ENCODE results near the gene CD7. TPM values are rescaled to one million over a fixed set of nuclear protein-coding genes. Genes with fewer than 3 reads are reported as not detected.
A peak's percentile ranks its signal among the peaks of the same experiment; 100 is the strongest.
"Not testable (repeated sequence)": the region's sequence is repeated elsewhere in the genome, so short reads cannot be mapped to it uniquely, and the experiment has no call there.

CD7 gene
- 1 to 10 TPM; 2.6 to 3.4 TPM for total RNA-seq
- under 1 TPM; 0.33 to 0.75 TPM for polyA plus RNA-seq
- long read RNA-seq, donor 1: 0 reads
- long read RNA-seq, donor 2, partial matches to known transcripts: 1 of 2 reads
- long read RNA-seq, donor 2, other reads (novel, unspliced or antisense): 0 of 2 reads

GRCh38 chr17:82317394-82318168 is at the start of gene CD7:
CD7 (minus strand) TSS chr17:82317608; CDS start chr17:82317495, 113 bp downstream.
- 75 to 81% methylated on average over 26 of the region's 26 CpGs for WGBS, 2 donors
- DNase-seq (peak in 1 of 2 donors; percentile 44), ATAC-seq (ENCODE audit: low FRiP score) (no peak)
- Histone ChIP-seq H3K9me3 (ENCODE audit: control insufficient read depth, low read length) (no peaks in the 10 kb centered on the region), H3K4me3 (ENCODE audit: low read length in 2 of 2) (no peak within 1 kb of the TSS), H3K27ac (ENCODE audit: low read depth in 1 of 2, low read length in 2 of 2) (no peak within 1 kb of the TSS), H3K36me3 (ENCODE audit: control insufficient read depth in 1 of 2, insufficient read depth in 2 of 2, low read length in 1 of 2) (no peaks in the 10 kb centered on the region), H3K27me3 (ENCODE audit: control insufficient read depth in 1 of 2, insufficient read depth in 2 of 2, low read length in 1 of 2) (no peaks in the 10 kb centered on the region), H3K4me1 (ENCODE audit: control insufficient read depth in 1 of 2, insufficient read depth in 2 of 2, low read length in 2 of 2) (no peaks in the 10 kb centered on the region)
- intact Hi-C loops (cut with DNase I): no loop called here

- H3K9me3 ChIP-seq (ENCODE audit: control insufficient read depth, low read length): no peaks in the 10 kb centered on the region
- no peak for DNase-seq
- H3K4me1 ChIP-seq (ENCODE audit: control insufficient read depth in 1 of 2, insufficient read depth in 2 of 2, low read length in 2 of 2): no peaks in the 10 kb centered on the region
- ATAC-seq (ENCODE audit: low FRiP score): no peak
- no peaks in the 10 kb centered on the region for H3K36me3 ChIP-seq (ENCODE audit: control insufficient read depth in 1 of 2, insufficient read depth in 2 of 2, low read length in 1 of 2)
- WGBS, 2 donors: 91 to 93% methylated on average over 7 of the region's 7 CpGs
- H3K27ac ChIP-seq (ENCODE audit: low read depth in 1 of 2, low read length in 2 of 2): no peak overlapping the region
- no peaks in the 10 kb centered on the region for H3K27me3 ChIP-seq (ENCODE audit: control insufficient read depth in 1 of 2, insufficient read depth in 2 of 2, low read length in 1 of 2)
- intact Hi-C loops (cut with DNase I): no loop called here
- no peak overlapping the region for H3K4me3 ChIP-seq (ENCODE audit: low read length in 2 of 2)
These were observed 49.3 kb upstream of the CD7 start for GRCh38 chr17:82366749-82367148.

GRCh38 chr17:82365606-82366295 is 48.3 kb upstream of the CD7 start:
- H3K27me3 ChIP-seq (ENCODE audit: control insufficient read depth in 1 of 2, insufficient read depth in 2 of 2, low read length in 1 of 2): no peaks in the 10 kb centered on the region
- WGBS, 2 donors: 81 to 86% methylated on average over 6 of the region's 6 CpGs
- DNase-seq (no peak), ATAC-seq (ENCODE audit: low FRiP score) (no peak)
- H3K4me1 ChIP-seq (ENCODE audit: control insufficient read depth in 1 of 2, insufficient read depth in 2 of 2, low read length in 2 of 2): no peaks in the 10 kb centered on the region
- no peak overlapping the region for H3K27ac ChIP-seq (ENCODE audit: low read depth in 1 of 2, low read length in 2 of 2)
- H3K4me3 ChIP-seq (ENCODE audit: low read length in 2 of 2): no peak overlapping the region
- intact Hi-C loops (cut with DNase I): no loop called here
- H3K36me3 ChIP-seq (ENCODE audit: control insufficient read depth in 1 of 2, insufficient read depth in 2 of 2, low read length in 1 of 2): no peaks in the 10 kb centered on the region
- no peaks in the 10 kb centered on the region for H3K9me3 ChIP-seq (ENCODE audit: control insufficient read depth, low read length)

GRCh38 chr17:82361885-82362633 is 44.7 kb upstream of the CD7 start:
- Histone ChIP-seq H3K36me3 (ENCODE audit: control insufficient read depth in 1 of 2, insufficient read depth in 2 of 2, low read length in 1 of 2) (no peaks in the 10 kb centered on the region), H3K27ac (ENCODE audit: low read depth in 1 of 2, low read length in 2 of 2) (no peak overlapping the region), H3K9me3 (ENCODE audit: control insufficient read depth, low read length) (no peaks in the 10 kb centered on the region), H3K4me3 (ENCODE audit: low read length in 2 of 2) (no peak overlapping the region), H3K27me3 (ENCODE audit: control insufficient read depth in 1 of 2, insufficient read depth in 2 of 2, low read length in 1 of 2) (no peaks in the 10 kb centered on the region), H3K4me1 (ENCODE audit: control insufficient read depth in 1 of 2, insufficient read depth in 2 of 2, low read length in 2 of 2) (no peaks in the 10 kb centered on the region)
- intact Hi-C loops (cut with DNase I): no loop called here
- ATAC-seq (ENCODE audit: low FRiP score): no peak
- WGBS, 2 donors: 88 to 91% methylated on average over 6 of the region's 6 CpGs
- DNase-seq: no peak

GRCh38 chr17:82359451-82360074 is 42.2 kb upstream of the CD7 start:
- DNase-seq; H3K36me3 ChIP-seq (ENCODE audit: control insufficient read depth in 1 of 2, insufficient read depth in 2 of 2, low read length in 1 of 2); ATAC-seq (ENCODE audit: low FRiP score); H3K4me3 ChIP-seq (ENCODE audit: low read length in 2 of 2); H3K27ac ChIP-seq (ENCODE audit: low read depth in 1 of 2, low read length in 2 of 2); H3K27me3 ChIP-seq (ENCODE audit: control insufficient read depth in 1 of 2, insufficient read depth in 2 of 2, low read length in 1 of 2); H3K9me3 ChIP-seq (ENCODE audit: control insufficient read depth, low read length); H3K4me1 ChIP-seq (ENCODE audit: control insufficient read depth in 1 of 2, insufficient read depth in 2 of 2, low read length in 2 of 2): not testable (repeated sequence)
- intact Hi-C loops (cut with DNase I): loop anchor here (10.0 kb wide), 2 partner anchors 195 to 405 kb away; no protein-coding TSS in a partner anchor
- 75 to 95% methylated on average over 1 of the region's 1 CpG for WGBS, 2 donors

GRCh38 chr17:82358465-82359350 is 41.3 kb upstream of the CD7 start, which contains the start of gene TEX19:
TEX19 (plus strand) TSS chr17:82359247; CDS start chr17:82362151, 2,904 bp downstream.
- Histone ChIP-seq H3K4me3 (ENCODE audit: low read length in 2 of 2) (no peak within 1 kb of the TSS), H3K27me3 (ENCODE audit: control insufficient read depth in 1 of 2, insufficient read depth in 2 of 2, low read length in 1 of 2) (no peaks in the 10 kb centered on the region), H3K36me3 (ENCODE audit: control insufficient read depth in 1 of 2, insufficient read depth in 2 of 2, low read length in 1 of 2) (no peaks in the 10 kb centered on the region), H3K27ac (ENCODE audit: low read depth in 1 of 2, low read length in 2 of 2) (no peak within 1 kb of the TSS), H3K4me1 (ENCODE audit: control insufficient read depth in 1 of 2, insufficient read depth in 2 of 2, low read length in 2 of 2) (no peaks in the 10 kb centered on the region), H3K9me3 (ENCODE audit: control insufficient read depth, low read length) (no peaks in the 10 kb centered on the region)
- DNase-seq (no peak), ATAC-seq (ENCODE audit: low FRiP score) (no peak)
- WGBS, 2 donors: 74 to 76% methylated on average over 21 of the region's 21 CpGs
- intact Hi-C loops (cut with DNase I): loop anchor here (10.0 kb wide), 2 partner anchors 196 to 406 kb away; no protein-coding TSS in a partner anchor

- H3K9me3 ChIP-seq (ENCODE audit: control insufficient read depth, low read length): no peaks in the 10 kb centered on the region
- ATAC-seq (ENCODE audit: low FRiP score): peak; percentile 11
- no peaks in the 10 kb centered on the region for H3K36me3 ChIP-seq (ENCODE audit: control insufficient read depth in 1 of 2, insufficient read depth in 2 of 2, low read length in 1 of 2)
- H3K4me1 ChIP-seq (ENCODE audit: control insufficient read depth in 1 of 2, insufficient read depth in 2 of 2, low read length in 2 of 2): no peaks in the 10 kb centered on the region
- no peak overlapping the region for H3K27ac ChIP-seq (ENCODE audit: low read depth in 1 of 2, low read length in 2 of 2)
- WGBS, 2 donors: 84% methylated on average over 2 of the region's 2 CpGs
- DNase-seq: no peak
- no peak overlapping the region for H3K4me3 ChIP-seq (ENCODE audit: low read length in 2 of 2)
- intact Hi-C loops (cut with DNase I): loop anchor here (10.0 kb wide), 2 partner anchors 197 to 407 kb away; no protein-coding TSS in a partner anchor
- H3K27me3 ChIP-seq (ENCODE audit: control insufficient read depth in 1 of 2, insufficient read depth in 2 of 2, low read length in 1 of 2): no peaks in the 10 kb centered on the region
These were observed 40.0 kb upstream of the CD7 start for GRCh38 chr17:82357394-82357793.

All from aorta (tissue), 5 donors.